GM23338 (cell line): ENCODE data around the gene FAM9C. TPM values are rescaled to one million over a fixed set of nuclear protein-coding genes. Genes with fewer than 3 reads are reported as not detected.

Source experiments
- ATAC-seq: fragments of 200-7000 bp; cut with Tn5 transposase; 3 replicates; pipeline ENCODE4 v1.9.1; 2020
- DNase-seq: peaks from one replicate; pipeline ENCODE4 v3.0.0-alpha.2; 2015; ENCODE audit warnings: low spot score
- H2AFZ ChIP-seq: fragments of 200-600 bp; sonication (generic); 2 replicates; pipeline ENCODE4 v1.8.0; 2016; ENCODE audit warnings: antibody characterized with exemption, mild to moderate bottlenecking, moderate library complexity
- H3F3A ChIP-seq: fragments of 200-600 bp; sonication (generic); replicated peaks from 2 replicates; pipeline ENCODE4 v1.8.0; 2017; ENCODE audit warnings: antibody characterized with exemption, mixed run types, low read depth
- H3K27ac ChIP-seq: fragments of 200-600 bp; sonication (generic); 2 replicates; pipeline ENCODE4 v1.6.1; 2016; ENCODE audit warnings: low read depth
- H3K27me3 ChIP-seq: fragments of 200-600 bp; sonication (generic); 2 replicates; pipeline ENCODE4 v1.8.0; 2016; ENCODE audit warnings: mild to moderate bottlenecking, mixed run types, moderate library complexity; ENCODE audit not compliant: insufficient read depth
- H3K36me3 ChIP-seq: fragments of 200-600 bp; sonication (generic); 2 replicates; pipeline ENCODE4 v1.8.0; 2016; ENCODE audit warnings: mild to moderate bottlenecking; ENCODE audit not compliant: insufficient read depth
- H3K4me1 ChIP-seq: fragments of 200-600 bp; sonication (generic); 2 replicates; pipeline ENCODE4 v1.8.0; 2016; ENCODE audit warnings: mild to moderate bottlenecking, moderate library complexity; ENCODE audit not compliant: insufficient read depth
- H3K4me2 ChIP-seq: fragments of 200-600 bp; sonication (generic); 2 replicates; pipeline ENCODE4 v1.7.1; 2017; ENCODE audit warnings: mixed run types
- H3K4me3 ChIP-seq: fragments of 200-600 bp; sonication (generic); 2 replicates; pipeline ENCODE4 v1.6.1; 2016; ENCODE audit warnings: mixed run types
- H3K79me2 ChIP-seq: fragments of 200-600 bp; sonication (generic); replicated peaks from 2 replicates; pipeline ENCODE4 v1.8.0; 2017; ENCODE audit warnings: mild to moderate bottlenecking; ENCODE audit not compliant: insufficient read depth
- H3K9me2 ChIP-seq: fragments of 200-600 bp; sonication (generic); 2 replicates; pipeline ENCODE4 v1.8.0; 2017; ENCODE audit not compliant: insufficient read depth
- H4K20me1 ChIP-seq: fragments of 200-600 bp; sonication (generic); replicated peaks from 2 replicates; pipeline ENCODE4 v1.8.0; 2017; ENCODE audit warnings: mild to moderate bottlenecking; ENCODE audit not compliant: insufficient read depth
- H3K27ac Mint-ChIP-seq: 2 replicates; pipeline ENCODE4 v1.8.0; 2020; ENCODE audit warnings: inconsistent platforms, mild to moderate bottlenecking, moderate library complexity, mixed read lengths
- H3K27me3 Mint-ChIP-seq: 3 replicates; pipeline ENCODE4 v1.8.0; 2022; ENCODE audit warnings: low read depth, mild to moderate bottlenecking, moderate library complexity, mixed read lengths, inconsistent platforms; ENCODE audit not compliant: insufficient read depth, poor library complexity
- H3K36me3 Mint-ChIP-seq: 3 replicates; pipeline ENCODE4 v1.8.0; 2021; ENCODE audit warnings: low read depth, mild to moderate bottlenecking, inconsistent platforms, moderate library complexity, mixed read lengths
- H3K4me1 Mint-ChIP-seq: 3 replicates; pipeline ENCODE4 v1.8.0; 2020; ENCODE audit warnings: mild to moderate bottlenecking, inconsistent platforms, mixed read lengths
- H3K4me3 Mint-ChIP-seq: 3 replicates; pipeline ENCODE4 v1.8.0; 2021; ENCODE audit warnings: moderate library complexity, mild to moderate bottlenecking, inconsistent platforms, mixed read lengths
- H3K9me3 Mint-ChIP-seq: 3 replicates; pipeline ENCODE4 v1.8.0; 2020; ENCODE audit warnings: moderate library complexity, mild to moderate bottlenecking, inconsistent platforms, mixed read lengths
- CTCF ChIP-seq, 2 experiments: fragments of 200-600 bp in 1 of 2; sonication (generic) in 1 of 2; conservative IDR thresholded peaks; 2 replicates each; pipeline versions ENCODE4 v1.5.1 to v1.6.1; 2016 to 2017; ENCODE audit warnings: antibody characterized with exemption in 2 of 2, low read depth in 2 of 2, mild to moderate bottlenecking in 2 of 2, moderate library complexity in 1 of 2
- ETS1 ChIP-seq: IDR thresholded peaks from 2 replicates; pipeline ENCODE4 v1.6.1; 2016; ENCODE audit warnings: antibody characterized with exemption
- EZH2 ChIP-seq: fragments of 200-600 bp; sonication (generic); IDR thresholded peaks from one replicate; pipeline ENCODE4 v1.8.0; 2017; ENCODE audit warnings: antibody characterized with exemption, mild to moderate bottlenecking, low read depth; ENCODE audit not compliant: unreplicated experiment
- JUNB ChIP-seq: IDR thresholded peaks from one replicate; pipeline ENCODE4 v1.6.1; 2016; ENCODE audit warnings: antibody characterized with exemption; ENCODE audit not compliant: unreplicated experiment
- NANOG ChIP-seq: IDR thresholded peaks from 2 replicates; pipeline ENCODE4 v1.6.1; 2016; ENCODE audit warnings: antibody characterized with exemption, borderline replicate concordance
- POLR2AphosphoS5 ChIP-seq: IDR thresholded peaks from 2 replicates; pipeline ENCODE4 v1.6.1; 2016; ENCODE audit warnings: antibody characterized with exemption, low read depth
- REST ChIP-seq: IDR thresholded peaks from one replicate; pipeline ENCODE4 v1.6.1; 2018; ENCODE audit warnings: antibody characterized with exemption; ENCODE audit not compliant: unreplicated experiment
- STAT1 ChIP-seq: IDR thresholded peaks from one replicate; pipeline ENCODE4 v1.6.1; 2016; ENCODE audit warnings: antibody characterized with exemption; ENCODE audit not compliant: unreplicated experiment
- ZNF114 ChIP-seq: fragments of 250-450 bp; sonication (Bioruptor Pico); IDR thresholded peaks from 2 replicates; pipeline ENCODE4 v1.5.0; 2020; ENCODE audit warnings: mild to moderate bottlenecking, moderate library complexity
- ZNF331 ChIP-seq: fragments of 250-450 bp; sonication (Bioruptor Pico); IDR thresholded peaks from 2 replicates; pipeline ENCODE4 v1.5.0; 2020; ENCODE audit warnings: low read depth, mild to moderate bottlenecking, moderate library complexity
- ZNF462 ChIP-seq: fragments of 250-450 bp; sonication (Bioruptor Pico); IDR thresholded peaks from 2 replicates; pipeline ENCODE4 v1.5.0; 2020; ENCODE audit warnings: mild to moderate bottlenecking, moderate library complexity
- polyA plus RNA-seq: library from polyadenylated mRNA; unstranded; fragments of >200 nt; fragmentation: Nextera tagmentation; extraction: Ambion mirVana; gene quantifications from 2 replicates; pipeline ENCODE4 v1.2.1, GENCODE V29; 2016
- total RNA-seq: library from RNA; depleted of rRNA; stranded (reverse); fragments of >200 nt; shearing (Covaris generic); gene quantifications from 2 replicates; pipeline ENCODE4 v1.2.3, GENCODE V29; 2014

The FAM9C gene
- total and polyA plus RNA-seq, 2 experiments from 2014 or later, result 0.08 TPM; not detected in 1

DNA sequence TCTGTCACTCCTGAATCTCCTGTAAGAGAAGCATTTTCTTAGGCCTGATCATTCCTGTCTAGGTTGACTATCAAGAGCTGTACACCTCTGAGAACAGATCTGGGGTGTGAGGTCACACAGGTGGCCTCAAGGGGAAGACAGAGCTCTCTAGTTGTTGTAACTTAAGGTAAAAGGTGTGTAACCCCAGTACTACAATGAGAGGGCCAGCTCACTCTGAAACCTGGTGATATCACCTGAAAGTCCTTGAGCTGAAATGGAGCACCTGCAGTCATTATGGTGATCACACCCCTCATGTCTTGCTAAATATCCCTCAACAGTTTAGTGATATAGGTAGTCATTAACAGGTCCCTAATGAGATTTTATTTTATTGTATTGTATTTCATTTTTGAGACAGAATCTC lies 8.8 kb upstream of the FAM9C start:
- Histone ChIP-seq H3K27me3 (no peaks in the 10 kb centered on the region), H4K20me1 (no peaks in the 10 kb centered on the region), H3K4me2 (no peak overlapping the region), H3K4me1 (no peaks in the 10 kb centered on the region), H3K79me2 (no peaks in the 10 kb centered on the region), H3K27ac (no peak overlapping the region), H3K36me3 (no peaks in the 10 kb centered on the region), H2AFZ (no peak overlapping the region), H3F3A (no peaks in the 10 kb centered on the region), H3K9me2 (no peaks in the 10 kb centered on the region), H3K4me3 (no peak overlapping the region)
- Mint-ChIP-seq H3K4me1 (no peaks in the 10 kb centered on the region), H3K36me3 (no peaks in the 10 kb centered on the region), H3K27me3 (no peaks in the 10 kb centered on the region), H3K27ac (no peak overlapping the region), H3K9me3 (peaks cover 5% of the 10 kb centered on the region; the same call in 2 of the 3 replicates), H3K4me3 (no peak overlapping the region)
- DNase-seq, result no peak
- no peak for ATAC-seq
- TF ChIP-seq NANOG (no peak), JUNB (no peak), ZNF462 (CRISPR knock-in tag) (no peak), EZH2 (no peak), REST (no peak), ETS1 (no peak), ZNF331 (CRISPR knock-in tag) (no peak), ZNF114 (CRISPR knock-in tag) (no peak), POLR2AphosphoS5 (no peak), STAT1 (no peak), CTCF (conservative IDR thresholded peaks at IDR 0.05; ENCODE audit: low read depth in 2 of 2) (no peak)
